Testis (tissue), 3 donors: Measurements from ENCODE around the gene HSPA14. TPM values are rescaled to one million over a fixed set of nuclear protein-coding genes. Genes with fewer than 3 reads are reported as not detected.

Experiments used
- DNase-seq: peaks from one replicate; pipeline ENCODE4 v3.0.0-alpha.2; 2019
- H3K27ac ChIP-seq, 2 donors: fragments of 200-600 bp; sonication (generic); one replicate each; pipeline ENCODE4 v1.5.1; 2019
- H3K27me3 ChIP-seq: fragments of 200-600 bp; sonication (generic); one replicate; pipeline ENCODE4 v1.5.1; 2019
- H3K36me3 ChIP-seq: fragments of 200-600 bp; sonication (generic); one replicate; pipeline ENCODE4 v1.5.1; 2017; ENCODE audit warnings: low read depth; ENCODE audit errors: missing control alignments
- H3K4me1 ChIP-seq: fragments of 200-600 bp; sonication (generic); one replicate; pipeline ENCODE4 v1.5.1; 2019
- H3K4me3 ChIP-seq, 2 donors: fragments of 200-600 bp; sonication (generic); one replicate each; pipeline ENCODE4 v1.5.1; 2017 to 2019
- H3K9me3 ChIP-seq: fragments of 200-600 bp; sonication (generic); one replicate; pipeline ENCODE4 v1.5.1; 2017
- POLR2A ChIP-seq: fragments of 450-650 bp; IDR thresholded peaks from one replicate; pipeline ENCODE4 v1.6.1; 2017; ENCODE audit warnings: antibody characterized with exemption, mild to moderate bottlenecking, moderate library complexity
- WGBS, 2 donors: methylation state at CpG; one replicate each; pipeline ENCODE4 v1.1.5; 2018; 5-methylcytosine and 5-hydroxymethylcytosine counted together
- intact Hi-C: fragments of 100-400 bp; cut with DNase I; formaldehyde crosslinking; loops from one replicate; pipeline ENCODE4 v1.15.1; 2023; ENCODE audit warnings: low total_unique reads
- polyA plus RNA-seq: library from polyadenylated mRNA; stranded (reverse); fragments of 350-450 nt; fragmentation: Illumina TruSeq; extraction: RNeasy Lipid Tissue Mini Kit (QIAGEN cat#74804); gene quantifications from one replicate; pipeline ENCODE4 v1.2.3, GENCODE V29; 2014; ENCODE audit warnings: low read depth, low replicate concordance; ENCODE audit not compliant: insufficient read depth
- total RNA-seq, 2 donors: library from RNA; depleted of rRNA; stranded (reverse); fragments of >200 nt; gene quantifications; one replicate each; pipeline ENCODE4 v1.2.3, GENCODE V29; 2016
- TF ChIP-seq, protein P1 (sequence below), 3 experiments: fragments of 450-650 bp in 2 of 3; fragments of 200-600 bp in 1 of 3; sonication (generic) in 1 of 3; IDR thresholded peaks; one replicate each; pipeline ENCODE4 v1.5.1; 2016 to 2019; ENCODE audit warnings: antibody characterized with exemption in 3 of 3, mild to moderate bottlenecking in 2 of 3, moderate library complexity in 1 of 3

Gene HSPA14
- total and polyA plus RNA-seq, 3 donors from 2014 or later: 20.5 to 41.5 (median 24.6) TPM

DNA sequence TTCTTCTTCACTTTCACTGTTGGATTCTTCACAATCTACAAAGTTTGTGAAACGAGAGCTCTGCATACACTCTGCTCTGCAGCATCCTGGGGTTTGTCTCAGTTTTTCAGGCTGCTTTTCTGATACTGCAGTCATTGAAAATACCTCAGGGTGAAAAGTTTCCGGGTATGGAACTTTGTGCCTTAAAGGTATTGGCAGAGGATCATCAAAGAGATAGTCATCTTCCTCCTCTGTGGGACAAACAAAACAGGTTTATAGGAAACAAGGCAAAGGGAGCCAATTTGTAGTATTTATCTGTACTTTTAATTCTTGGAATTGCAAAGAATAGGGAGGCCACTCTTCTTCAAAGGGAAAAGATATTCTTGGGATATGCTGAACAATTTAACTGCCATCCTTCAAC lies 71.0 kb downstream of the HSPA14 start:
- intact Hi-C loops: no loop called here
- H3K4me1 ChIP-seq: no peaks in the 10 kb centered on the region
- no peak for TF ChIP-seq POLR2A
- TF ChIP-seq, protein P1, sequence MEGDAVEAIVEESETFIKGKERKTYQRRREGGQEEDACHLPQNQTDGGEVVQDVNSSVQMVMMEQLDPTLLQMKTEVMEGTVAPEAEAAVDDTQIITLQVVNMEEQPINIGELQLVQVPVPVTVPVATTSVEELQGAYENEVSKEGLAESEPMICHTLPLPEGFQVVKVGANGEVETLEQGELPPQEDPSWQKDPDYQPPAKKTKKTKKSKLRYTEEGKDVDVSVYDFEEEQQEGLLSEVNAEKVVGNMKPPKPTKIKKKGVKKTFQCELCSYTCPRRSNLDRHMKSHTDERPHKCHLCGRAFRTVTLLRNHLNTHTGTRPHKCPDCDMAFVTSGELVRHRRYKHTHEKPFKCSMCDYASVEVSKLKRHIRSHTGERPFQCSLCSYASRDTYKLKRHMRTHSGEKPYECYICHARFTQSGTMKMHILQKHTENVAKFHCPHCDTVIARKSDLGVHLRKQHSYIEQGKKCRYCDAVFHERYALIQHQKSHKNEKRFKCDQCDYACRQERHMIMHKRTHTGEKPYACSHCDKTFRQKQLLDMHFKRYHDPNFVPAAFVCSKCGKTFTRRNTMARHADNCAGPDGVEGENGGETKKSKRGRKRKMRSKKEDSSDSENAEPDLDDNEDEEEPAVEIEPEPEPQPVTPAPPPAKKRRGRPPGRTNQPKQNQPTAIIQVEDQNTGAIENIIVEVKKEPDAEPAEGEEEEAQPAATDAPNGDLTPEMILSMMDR (IDR thresholded peaks at IDR 0.05): no peak
- H3K9me3 ChIP-seq: no peaks in the 10 kb centered on the region
- H3K4me3 ChIP-seq: no peak overlapping the region
- no peak overlapping the region for H3K27ac ChIP-seq
- no peaks in the 10 kb centered on the region for H3K27me3 ChIP-seq
- DNase-seq: no peak
- 71 to 80% methylated on average over 2 of the region's 2 CpGs for WGBS, 2 donors
- no peaks in the 10 kb centered on the region for H3K36me3 ChIP-seq

DNA sequence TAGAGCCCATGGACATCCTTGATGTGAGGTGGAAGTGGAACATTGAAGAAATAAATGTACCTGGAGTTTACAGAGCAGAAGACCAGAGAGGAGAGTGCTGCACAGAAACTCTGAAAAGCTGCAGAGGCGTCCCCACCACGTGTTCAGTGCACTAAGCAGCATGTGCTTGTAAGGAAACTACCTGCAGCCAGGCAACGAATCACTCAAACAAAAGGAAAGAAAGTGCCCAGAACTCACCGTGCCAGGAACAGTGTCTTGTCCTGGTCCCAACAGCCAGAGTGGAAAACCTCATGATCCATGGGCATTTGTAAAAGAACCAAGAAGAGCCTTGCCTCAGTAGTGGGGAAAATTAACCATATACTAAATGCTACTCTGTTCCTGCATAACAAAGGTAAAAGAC lies 72.8 kb downstream of the HSPA14 start:
- no peak for DNase-seq
- WGBS, 2 donors: 83 to 88% methylated on average over 4 of the region's 4 CpGs
- Histone ChIP-seq H3K4me3 (no peak overlapping the region), H3K36me3 (no peaks in the 10 kb centered on the region), H3K4me1 (no peaks in the 10 kb centered on the region), H3K9me3 (no peaks in the 10 kb centered on the region), H3K27me3 (no peaks in the 10 kb centered on the region), H3K27ac (no peak overlapping the region)
- intact Hi-C loops: no loop called here
- TF ChIP-seq POLR2A: no peak
- TF ChIP-seq, protein P1 (IDR thresholded peaks at IDR 0.05): no peak

DNA sequence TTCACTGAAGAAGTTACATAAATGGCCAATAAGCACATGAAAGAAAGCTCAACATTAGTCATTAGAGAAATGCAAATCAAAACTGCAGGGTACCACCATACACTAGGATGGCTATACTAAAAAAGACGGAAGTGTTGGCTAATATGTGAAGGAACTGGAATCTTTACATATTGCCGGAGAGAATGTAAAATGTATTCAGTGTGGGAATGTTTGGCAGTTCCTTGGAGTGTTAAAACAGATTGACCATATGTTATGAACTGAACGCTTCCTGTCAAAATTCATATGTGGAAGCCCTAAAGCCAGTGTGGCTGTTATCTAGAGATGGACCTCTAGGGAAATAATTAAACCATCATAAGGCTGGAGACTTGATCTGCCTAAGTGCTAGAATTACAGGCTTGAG lies 73.7 kb downstream of the HSPA14 start:
- WGBS, 2 donors: 98 to 99% methylated on average over 3 of the region's 3 CpGs
- no peak for DNase-seq
- Histone ChIP-seq H3K27ac (no peak overlapping the region), H3K4me3 (no peak overlapping the region), H3K36me3 (no peaks in the 10 kb centered on the region), H3K9me3 (no peaks in the 10 kb centered on the region), H3K27me3 (no peaks in the 10 kb centered on the region), H3K4me1 (no peaks in the 10 kb centered on the region)
- intact Hi-C loops: no loop called here
- TF ChIP-seq, protein P1 (IDR thresholded peaks at IDR 0.05): no peak
- no peak for TF ChIP-seq POLR2A

DNA sequence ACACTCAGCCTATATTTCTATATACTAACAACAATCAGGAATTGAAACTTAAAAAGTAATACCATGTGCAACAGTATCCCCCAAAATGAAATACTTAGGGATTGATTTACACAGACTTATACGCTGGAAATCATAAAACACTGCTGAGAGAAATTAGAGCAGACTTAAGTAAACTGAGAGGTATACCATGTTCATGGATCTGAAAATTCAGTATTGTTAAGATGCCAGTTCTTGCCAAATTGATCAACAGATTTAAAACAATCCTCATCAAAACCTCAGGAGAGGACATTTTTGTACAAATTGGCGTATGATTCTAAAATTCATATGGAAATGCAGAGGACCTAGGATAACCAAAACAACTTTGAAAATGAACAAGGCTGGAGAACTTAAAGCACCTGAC lies 78.5 kb downstream of the HSPA14 start:
- no peaks in the 10 kb centered on the region for H3K9me3 ChIP-seq
- intact Hi-C loops: no loop called here
- 93 to 98% methylated on average over 2 of the region's 2 CpGs for WGBS, 2 donors
- no peak for DNase-seq
- H3K4me1 ChIP-seq: no peaks in the 10 kb centered on the region
- no peak overlapping the region for H3K4me3 ChIP-seq
- H3K27ac ChIP-seq: no peak overlapping the region
- H3K36me3 ChIP-seq: no peaks in the 10 kb centered on the region
- H3K27me3 ChIP-seq: no peaks in the 10 kb centered on the region
- no peak for TF ChIP-seq POLR2A
- TF ChIP-seq, protein P1 (IDR thresholded peaks at IDR 0.05): no peak

DNA sequence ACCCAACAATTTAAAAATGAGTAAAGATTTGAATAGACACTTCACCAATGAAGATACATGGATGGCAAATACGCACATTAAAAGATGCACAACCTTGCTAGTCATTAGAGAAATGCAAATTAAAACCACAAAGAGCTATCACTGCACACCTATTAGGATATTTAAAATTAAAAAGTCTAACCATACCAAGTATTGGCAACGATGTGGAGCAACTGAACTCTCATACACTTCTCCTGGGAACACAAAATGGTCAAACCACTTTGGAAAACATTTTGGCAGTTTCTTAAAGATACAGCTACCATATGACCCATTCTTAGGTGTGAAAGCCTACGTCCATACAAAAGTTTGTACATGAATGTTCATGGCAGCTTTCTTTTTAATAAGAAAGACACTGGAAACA lies 79.7 kb downstream of the HSPA14 start:
- TF ChIP-seq POLR2A: no peak
- TF ChIP-seq, protein P1 (IDR thresholded peaks at IDR 0.05): no peak
- Histone ChIP-seq H3K4me1 (no peaks in the 10 kb centered on the region), H3K9me3 (no peaks in the 10 kb centered on the region), H3K4me3 (no peak overlapping the region), H3K36me3 (no peaks in the 10 kb centered on the region), H3K27me3 (no peaks in the 10 kb centered on the region), H3K27ac (no peak overlapping the region)
- WGBS, 2 donors: 90 to 91% methylated on average over 3 of the region's 3 CpGs
- DNase-seq: no peak
- intact Hi-C loops: no loop called here
